ENCODE data around the gene RFTN1. TPM values are rescaled to one million over a fixed set of nuclear protein-coding genes. Genes with fewer than 3 reads are reported as not detected.

RFTN1 gene
- total RNA-seq, 1 experiment from 2014 or later, result 2.2 TPM

- Histone ChIP-seq H2BK20ac (ENCODE audit: low read depth, low read length, poor library complexity, severe bottlenecking) (no peak overlapping the region), H3K4ac (ENCODE audit: low read depth, low read length) (no peak overlapping the region), H2BK15ac (ENCODE audit: low read depth, low read length) (no peak overlapping the region), H3K9me3 (ENCODE audit: control insufficient read depth, low read depth, low read length) (no peaks in the 10 kb centered on the region), H4K91ac (ENCODE audit: insufficient read length, low read depth, low read length) (no peak overlapping the region), H3K23me2 (ENCODE audit: insufficient read length, low read depth, low read length, poor library complexity, severe bottlenecking) (no peaks in the 10 kb centered on the region), H2AK5ac (ENCODE audit: insufficient read length, low read length) (no peak overlapping the region), H2AFZ (ENCODE audit: low read length) (no peak overlapping the region), H3K27ac (ENCODE audit: insufficient read length, low read depth, low read length) (no peak overlapping the region), H4K5ac (ENCODE audit: insufficient read length, low read depth, low read length) (no peak overlapping the region), H3T11ph (ENCODE audit: low read length) (no peak overlapping the region), H3K14ac (ENCODE audit: insufficient read depth, low read length) (no peak overlapping the region), H3K79me2 (ENCODE audit: insufficient read depth, low read length) (no peaks in the 10 kb centered on the region), H3K4me2 (ENCODE audit: insufficient read depth, insufficient read length, low read length) (no peak overlapping the region), H3K4me1 (ENCODE audit: insufficient read depth, low read length) (no peaks in the 10 kb centered on the region), H3K79me1 (ENCODE audit: insufficient read depth, low read depth, low read length, poor library complexity, severe bottlenecking) (no peaks in the 10 kb centered on the region), H2BK120ac (ENCODE audit: low read depth, low read length, poor library complexity, severe bottlenecking) (no peak overlapping the region), H4K8ac (replicated peaks; ENCODE audit: insufficient read length, low read depth, low read length) (no peak overlapping the region), H2BK5ac (ENCODE audit: insufficient read length, low read length) (no peak overlapping the region), H3K9ac (ENCODE audit: extremely low read depth, insufficient read length, low read length) (no peak overlapping the region), H3K18ac (ENCODE audit: insufficient read length, low read depth, low read length) (no peak overlapping the region), H3K27me3 (ENCODE audit: insufficient read depth, low read length) (no peaks in the 10 kb centered on the region), H2BK12ac (ENCODE audit: insufficient read length, low read depth, low read length) (no peak overlapping the region), H3K56ac (ENCODE audit: insufficient read length, low read depth, low read length) (no peak overlapping the region), H3K23ac (ENCODE audit: insufficient read length, low read depth, low read length) (no peak overlapping the region), H4K20me1 (ENCODE audit: control insufficient read depth, insufficient read depth, insufficient read length) (no peaks in the 10 kb centered on the region)
- H3K9me3 Mint-ChIP-seq, result peaks cover 5% of the 10 kb centered on the region in 2 experiments; a peak in 3 of 5 replicates
- peaks cover 0 to 4% (median 3%) of the 10 kb centered on the region in 3 experiments; a peak in 5 of 7 replicates for H3K36me3 Mint-ChIP-seq (ENCODE audit: insufficient read depth in 1 of 3, low read depth in 3 of 3)
- no peak for TF ChIP-seq CTCF (conservative IDR thresholded peaks at IDR 0.05)
- WGBS (ENCODE audit: extremely low coverage, insufficient read length, low lambda C conversion rate), result no CpG with 5 or more reads among the region's 5 CpGs
- peaks cover 4 to 5% of the 10 kb centered on the region in 2 experiments for H3K4me1 Mint-ChIP-seq
- no peak for DNase-seq
- peaks cover 1% of the 10 kb centered on the region; the same call in 1 of the 2 replicates for H3K27me3 Mint-ChIP-seq (ENCODE audit: low read depth)
- H3K4me3 Mint-ChIP-seq, result no peak overlapping the region
- peak overlapping the region in 1 of 3 experiments; percentile 20; a peak in 1 of 7 replicates for H3K27ac Mint-ChIP-seq
Measured at GRCh38 chr3:16382845-16383244, 130.7 kb downstream of the RFTN1 start.
